Keratinocyte (primary cell): ENCODE measurements around the gene CDK8. TPM values are rescaled to one million over a fixed set of nuclear protein-coding genes. Genes with fewer than 3 reads are reported as not detected.

Source experiments
- DNase-seq: peaks from one replicate; pipeline ENCODE4 v3.0.0-alpha.2; 2011; ENCODE audit warnings: low read depth, missing footprints, low spot score
- FAIRE-seq: peaks from 2 replicates; lab custom pipeline; 2011; peaks lifted over from hg19 to GRCh38; lab: Jason Lieb, UNC
- H2AFZ ChIP-seq: 2 replicates; pipeline ENCODE4 v1.6.0; 2012; ENCODE audit warnings: low read length, control low read depth, inconsistent platforms; ENCODE audit not compliant: control insufficient read depth
- H3K27ac ChIP-seq: 2 replicates; pipeline ENCODE4 v1.5.1; 2011; ENCODE audit warnings: low read length; ENCODE audit not compliant: control insufficient read depth, insufficient read depth
- H3K27me3 ChIP-seq: 3 replicates; pipeline ENCODE4 v1.6.0; 2011; ENCODE audit warnings: low read length; ENCODE audit not compliant: control insufficient read depth, insufficient read depth; ENCODE audit errors: extremely low read depth
- H3K36me3 ChIP-seq, 2 experiments: 2 replicates in 1 of 2; 3 replicates in 1 of 2; pipeline ENCODE4 v1.5.1; 2011; ENCODE audit warnings: low read length in 2 of 2, mild to moderate bottlenecking in 1 of 2; ENCODE audit not compliant: control insufficient read depth in 2 of 2, insufficient read depth in 2 of 2; ENCODE audit errors: extremely low read depth in 1 of 2
- H3K4me1 ChIP-seq: 3 replicates; pipeline ENCODE4 v1.5.1; 2011; ENCODE audit warnings: low read length; ENCODE audit not compliant: control insufficient read depth, insufficient read depth; ENCODE audit errors: extremely low read depth
- H3K4me2 ChIP-seq: 3 replicates; pipeline ENCODE4 v1.6.0; 2011; ENCODE audit warnings: low read depth, low read length; ENCODE audit not compliant: control insufficient read depth, insufficient read depth; ENCODE audit errors: extremely low read depth
- H3K4me3 ChIP-seq, 3 experiments: fragments of 200-600 bp in 1 of 3; sonication (generic) in 1 of 3; 2 replicates in 2 of 3; 3 replicates in 1 of 3; pipeline ENCODE4 v1.5.1; 2011 to 2016; ENCODE audit warnings: low read length in 3 of 3, mild to moderate bottlenecking in 3 of 3, control low read depth in 2 of 3, inconsistent platforms in 1 of 3, low read depth in 1 of 3, mixed read lengths in 1 of 3, mixed run types in 1 of 3, moderate library complexity in 1 of 3; ENCODE audit not compliant: control insufficient read depth in 2 of 3, insufficient read depth in 2 of 3; ENCODE audit errors: extremely low read depth in 1 of 3
- H3K79me2 ChIP-seq: 2 replicates; pipeline ENCODE4 v1.6.0; 2012; ENCODE audit warnings: low read length; ENCODE audit not compliant: control insufficient read depth, insufficient read depth
- H3K9ac ChIP-seq: 3 replicates; pipeline ENCODE4 v1.6.0; 2011; ENCODE audit warnings: low read length; ENCODE audit not compliant: control insufficient read depth, insufficient read depth; ENCODE audit errors: extremely low read depth
- H3K9me1 ChIP-seq: 3 replicates; pipeline ENCODE4 v1.6.0; 2011; ENCODE audit warnings: low read length; ENCODE audit not compliant: control insufficient read depth, insufficient read depth; ENCODE audit errors: extremely low read depth
- H3K9me3 ChIP-seq: 2 replicates; pipeline ENCODE4 v1.5.1; 2012; ENCODE audit warnings: low read depth, low read length; ENCODE audit not compliant: control insufficient read depth
- H4K20me1 ChIP-seq: 3 replicates; pipeline ENCODE4 v1.6.0; 2011; ENCODE audit warnings: low read length; ENCODE audit not compliant: control insufficient read depth, insufficient read depth; ENCODE audit errors: extremely low read depth
- CTCF ChIP-seq, 3 experiments: IDR thresholded peaks in 1 of 3; conservative IDR thresholded peaks in 1 of 3; optimal IDR thresholded peaks in 1 of 3; 2 replicates in 2 of 3; 3 replicates in 1 of 3; pipeline versions ENCODE3 to v1.5.1; 2011; ENCODE audit warnings: low read length in 3 of 3, mild to moderate bottlenecking in 3 of 3, moderate library complexity in 2 of 3, control low read depth in 1 of 3, inconsistent platforms in 1 of 3; ENCODE audit not compliant: insufficient read depth in 2 of 3; ENCODE audit errors: extremely low read depth in 1 of 3
- EZH2 ChIP-seq: IDR thresholded peaks from one replicate; pipeline ENCODE4 v1.6.1; 2012; ENCODE audit warnings: inconsistent platforms, mild to moderate bottlenecking, low read length, moderate library complexity
- dilution Hi-C: fragments of 300-500 bp; cut with MboI; formaldehyde crosslinking; loops from one replicate; pipeline ENCODE4 v1.7.0; 2020; ENCODE audit warnings: low sequenced_read_pairs; ENCODE audit not compliant: extremely low pct_ligation_motif_present
- polyA plus RNA-seq, 5 experiments: library from polyadenylated mRNA; depleted of rRNA in 3 of 5; stranded (reverse) in 3 of 5; stranded (forward) in 1 of 5; unstranded in 1 of 5; fragments of >200 nt; gene quantifications; 1 replicate in 1 of 5; 2 replicates in 3 of 5; 3 replicates in 1 of 5; pipeline versions ENCODE4 v1.2.1 to v1.2.3, GENCODE V29; 2011 to 2012; ENCODE audit warnings: missing spikeins in 2 of 5, low read depth in 1 of 5, low replicate concordance in 1 of 5

The CDK8 gene
- polyA plus RNA-seq, 1 donor (not counting 4 experiments of a cell fraction or from before 2014, with no cell fraction given) = 27.5 TPM

DNA sequence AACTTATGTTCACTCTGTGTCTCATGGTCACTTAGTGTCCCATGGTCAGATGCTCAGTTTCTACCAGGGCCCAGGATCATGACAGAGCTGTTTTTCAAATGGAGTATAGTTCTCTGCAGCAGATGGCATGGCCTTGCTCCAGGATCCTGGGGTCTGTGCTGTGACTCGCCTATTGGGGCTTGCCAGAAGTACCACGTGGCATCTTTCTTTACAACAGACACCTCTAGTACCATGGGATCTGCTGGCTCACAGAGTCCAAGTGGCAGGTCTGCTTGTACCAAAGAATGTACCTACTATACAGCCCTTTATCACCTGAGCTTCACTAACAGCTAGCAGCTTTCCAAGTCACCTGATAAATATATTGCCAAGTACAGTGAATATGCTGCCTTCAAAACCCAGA lies 25.8 kb upstream of the CDK8 start:
- Histone ChIP-seq H3K9me1 (no peaks in the 10 kb centered on the region), H3K79me2 (no peaks in the 10 kb centered on the region)
- TF ChIP-seq CTCF (optimal IDR thresholded peaks at IDR 0.05 in 1 of 3, IDR thresholded peaks at IDR 0.05 in 1 of 3, conservative IDR thresholded peaks at IDR 0.05 in 1 of 3; ENCODE audit: extremely low read depth in 1 of 3, insufficient read depth in 2 of 3, low read length in 3 of 3) (no peak), EZH2 (no peak)

GRCh38 chr13:26229080-26229615 lies 24.8 kb upstream of the CDK8 start:
- Histone ChIP-seq H2AFZ (no peak overlapping the region), H3K27me3 (no peaks in the 10 kb centered on the region), H3K36me3 (no peaks in the 10 kb centered on the region), H3K4me3 (no peak overlapping the region), H3K9ac (no peak overlapping the region), H3K27ac (no peak overlapping the region), H4K20me1 (no peaks in the 10 kb centered on the region), H3K9me1 (no peaks in the 10 kb centered on the region), H3K9me3 (no peaks in the 10 kb centered on the region), H3K4me1 (no peaks in the 10 kb centered on the region), H3K4me2 (no peak overlapping the region), H3K79me2 (no peaks in the 10 kb centered on the region)
- DNase-seq = no peak
- no peak for TF ChIP-seq CTCF (optimal IDR thresholded peaks at IDR 0.05 in 1 of 3, IDR thresholded peaks at IDR 0.05 in 1 of 3, conservative IDR thresholded peaks at IDR 0.05 in 1 of 3; ENCODE audit: extremely low read depth in 1 of 3, insufficient read depth in 2 of 3, low read length in 3 of 3)
- no peak for TF ChIP-seq EZH2
- no peak for FAIRE-seq
- dilution Hi-C loops = no loop called here

More for the DNA sequence above, 25.8 kb upstream of the CDK8 start:
- H3K4me3 ChIP-seq = no peak overlapping the region
- no peaks in the 10 kb centered on the region for H3K27me3 ChIP-seq
- no peak overlapping the region for H3K9ac ChIP-seq
- FAIRE-seq (no peak), DNase-seq (no peak)
- no peaks in the 10 kb centered on the region for H3K4me1 ChIP-seq
- dilution Hi-C loops = no loop called here
- H3K27ac ChIP-seq = no peak overlapping the region
- H3K4me2 ChIP-seq = no peak overlapping the region
- no peaks in the 10 kb centered on the region for H3K36me3 ChIP-seq
- H4K20me1 ChIP-seq = no peaks in the 10 kb centered on the region
- no peaks in the 10 kb centered on the region for H3K9me3 ChIP-seq
- H2AFZ ChIP-seq = no peak overlapping the region
